Measurements from ENCODE around the gene MEI4.

GRCh38 chr6:77609106-77609505 lies 43.7 kb upstream of the MEI4 start:
- TF ChIP-seq CTCF (optimal IDR thresholded peaks at IDR 0.05 in 1 of 3, IDR thresholded peaks at IDR 0.05 in 1 of 3, conservative IDR thresholded peaks at IDR 0.05 in 1 of 3; ENCODE audit: extremely low read depth in 1 of 3, insufficient read depth in 2 of 3, low read length in 3 of 3) (no peak), EZH2 (IDR thresholded peaks at IDR 0.05; ENCODE audit: low read length) (no peak)

All from keratinocyte (primary cell).